Muscle layer of duodenum (tissue), 2 donors: ENCODE measurements around the gene S1PR5.
A peak's percentile ranks its signal among the peaks of the same experiment; 100 is the strongest.

Experiments used
- H3K27ac ChIP-seq: one replicate; pipeline ENCODE4 v1.7.0; 2013; ENCODE audit warnings: mild to moderate bottlenecking, low read length
- H3K27me3 ChIP-seq: one replicate; pipeline ENCODE4 v1.7.0; 2013; ENCODE audit warnings: low read depth, mild to moderate bottlenecking, control low read depth, low read length
- H3K36me3 ChIP-seq, 2 donors: one replicate each; pipeline ENCODE4 v1.7.0; 2013; ENCODE audit warnings: low read length in 2 of 2, control low read depth in 1 of 2, mild to moderate bottlenecking in 1 of 2; ENCODE audit not compliant: insufficient read depth in 2 of 2, control insufficient read depth in 1 of 2
- H3K4me1 ChIP-seq, 2 donors: one replicate each; pipeline ENCODE4 v1.7.0; 2013; ENCODE audit warnings: low read length in 2 of 2, mild to moderate bottlenecking in 2 of 2, control low read depth in 1 of 2, moderate library complexity in 1 of 2; ENCODE audit not compliant: insufficient read depth in 2 of 2, control insufficient read depth in 1 of 2
- H3K4me3 ChIP-seq, 2 donors: one replicate each; pipeline ENCODE4 v1.7.0; 2013; ENCODE audit warnings: low read length in 2 of 2, low read depth in 1 of 2, mild to moderate bottlenecking in 1 of 2
- H3K9me3 ChIP-seq, 2 donors: one replicate each; pipeline ENCODE4 v1.7.0; 2013; ENCODE audit warnings: low read length in 2 of 2, control low read depth in 1 of 2, mild to moderate bottlenecking in 1 of 2; ENCODE audit not compliant: control insufficient read depth in 1 of 2
- donor health status: healthy.

S1PR5 gene, protein sequence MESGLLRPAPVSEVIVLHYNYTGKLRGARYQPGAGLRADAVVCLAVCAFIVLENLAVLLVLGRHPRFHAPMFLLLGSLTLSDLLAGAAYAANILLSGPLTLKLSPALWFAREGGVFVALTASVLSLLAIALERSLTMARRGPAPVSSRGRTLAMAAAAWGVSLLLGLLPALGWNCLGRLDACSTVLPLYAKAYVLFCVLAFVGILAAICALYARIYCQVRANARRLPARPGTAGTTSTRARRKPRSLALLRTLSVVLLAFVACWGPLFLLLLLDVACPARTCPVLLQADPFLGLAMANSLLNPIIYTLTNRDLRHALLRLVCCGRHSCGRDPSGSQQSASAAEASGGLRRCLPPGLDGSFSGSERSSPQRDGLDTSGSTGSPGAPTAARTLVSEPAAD

DNA sequence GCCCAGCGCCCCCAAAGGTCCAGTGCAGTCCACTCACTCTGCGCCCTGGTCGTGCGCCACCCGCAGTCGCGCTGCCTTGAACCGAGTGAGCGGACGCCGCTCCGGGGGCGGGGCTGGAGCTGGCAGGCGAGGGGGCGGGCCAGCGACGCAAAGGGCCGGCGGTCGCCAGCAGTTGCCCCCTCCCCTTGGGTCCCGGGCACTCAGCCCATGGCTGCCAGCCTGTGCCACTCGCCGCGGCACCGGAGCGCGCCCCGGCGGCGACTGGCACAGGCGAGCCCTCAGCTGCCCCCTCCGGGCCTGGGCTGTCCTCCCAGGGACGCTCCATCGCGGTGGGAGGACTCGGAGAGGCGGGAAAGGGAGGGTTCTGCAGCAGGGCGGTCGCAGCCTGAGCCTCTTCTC is at the start of gene S1PR5:
Gene S1PR5 (minus strand): TSS at position 87 of the 399 bp plus-strand sequence. CDS start 2,436 bp downstream, outside the sequence.
- H3K27me3 ChIP-seq, result peaks cover 57% of the 10 kb centered on the region
- H3K4me3 ChIP-seq, result peak within 1 kb of the TSS; percentile 16 to 52
- H3K27ac ChIP-seq, result no peak within 1 kb of the TSS

GRCh38 chr19:10566658-10567410 is 49.6 kb upstream of the S1PR5 start:
- peak overlapping the region; percentile 82 for H3K27ac ChIP-seq
- H3K9me3 ChIP-seq, result no peaks in the 10 kb centered on the region
- H3K4me3 ChIP-seq, result peak overlapping the region; percentile 64 to 88
- no peaks in the 10 kb centered on the region for H3K27me3 ChIP-seq
- peaks cover 13 to 38% of the 10 kb centered on the region in 2 donors for H3K4me1 ChIP-seq
- no peaks in the 10 kb centered on the region for H3K36me3 ChIP-seq

More for the DNA sequence above, at the start of gene S1PR5:
- Histone ChIP-seq H3K36me3 (no peaks in the 10 kb centered on the region), H3K9me3 (no peaks in the 10 kb centered on the region), H3K4me1 (peaks cover 0 to 30% of the 10 kb centered on the region in 2 donors)

- Histone ChIP-seq H3K27me3 (no peaks in the 10 kb centered on the region), H3K4me1 (peaks cover 13 to 38% of the 10 kb centered on the region in 2 donors), H3K4me3 (peak overlapping the region; percentile 64 to 88), H3K27ac (peak overlapping the region; percentile 82), H3K36me3 (peaks cover 0 to under 1% of the 10 kb centered on the region in 2 donors), H3K9me3 (no peaks in the 10 kb centered on the region)
Observed at GRCh38 chr19:10566408-10566657, 49.1 kb upstream of the S1PR5 start.

DNA sequence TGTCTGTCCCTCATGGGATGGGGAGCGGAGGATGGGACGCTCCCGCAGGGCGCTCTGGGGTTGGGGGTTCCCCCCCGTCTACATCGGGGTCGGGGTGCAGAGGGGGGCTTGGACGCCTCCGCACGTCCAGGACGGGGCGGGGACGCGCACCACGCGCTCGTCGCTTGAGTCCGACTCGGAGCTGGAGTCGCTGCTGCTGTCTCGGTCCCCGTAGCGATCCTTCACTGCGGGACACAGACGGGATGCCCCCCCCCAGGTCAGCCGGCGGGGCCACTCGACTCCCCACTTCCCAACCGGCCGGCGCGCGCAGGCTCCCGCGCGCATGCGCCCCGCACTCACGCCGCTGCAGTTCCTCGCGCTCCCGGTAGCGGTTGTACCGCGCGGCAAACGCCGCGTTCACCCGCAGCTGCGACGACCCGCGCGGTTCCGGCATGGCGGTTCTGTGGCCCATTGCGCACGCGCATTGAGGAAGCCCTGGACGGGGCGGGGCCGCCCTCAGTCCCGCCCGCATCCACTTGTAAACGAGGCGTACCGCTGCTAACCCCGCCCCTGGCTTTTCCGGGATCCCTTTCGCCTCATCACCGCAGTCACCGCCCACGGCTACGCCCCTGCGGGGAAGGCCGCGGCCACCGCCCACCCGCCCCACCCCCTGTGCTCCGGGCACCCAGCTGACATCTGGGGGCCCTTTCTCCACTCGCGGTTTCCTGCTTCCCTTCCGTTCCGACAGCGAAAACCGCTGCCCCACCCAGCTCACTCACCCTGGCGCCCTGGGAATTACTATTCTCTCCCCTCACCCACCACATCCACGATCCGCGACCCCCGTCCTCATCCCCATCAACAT is 48.5 kb upstream of the S1PR5 start, which contains the start of gene KRI1:
Gene KRI1 (minus strand): TSS at position 444 of the 841 bp plus-strand sequence. CDS start 11 bp downstream, at position 433.
- Histone ChIP-seq H3K4me1 (peaks cover 13 to 38% of the 10 kb centered on the region in 2 donors), H3K36me3 (peaks cover 2 to 6% of the 10 kb centered on the region in 2 donors), H3K27ac (peak within 1 kb of the TSS; percentile 82)

GRCh38 chr19:10565028-10565566 is 47.9 kb upstream of the S1PR5 start:
- H3K27ac ChIP-seq, result peak overlapping the region; percentile 45
- H3K36me3 ChIP-seq, result peaks cover 9 to 13% of the 10 kb centered on the region in 2 donors
- H3K9me3 ChIP-seq, result no peaks in the 10 kb centered on the region
- peak overlapping the region; percentile 76 to 88 for H3K4me3 ChIP-seq
- no peaks in the 10 kb centered on the region for H3K27me3 ChIP-seq
- peaks cover 13 to 38% of the 10 kb centered on the region in 2 donors for H3K4me1 ChIP-seq

More for the DNA sequence above, 48.5 kb upstream of the S1PR5 start, which contains the start of gene KRI1:
- H3K4me3 ChIP-seq, result peak within 1 kb of the TSS; percentile 76 to 88
- H3K9me3 ChIP-seq, result no peaks in the 10 kb centered on the region
- H3K27me3 ChIP-seq, result no peaks in the 10 kb centered on the region

DNA sequence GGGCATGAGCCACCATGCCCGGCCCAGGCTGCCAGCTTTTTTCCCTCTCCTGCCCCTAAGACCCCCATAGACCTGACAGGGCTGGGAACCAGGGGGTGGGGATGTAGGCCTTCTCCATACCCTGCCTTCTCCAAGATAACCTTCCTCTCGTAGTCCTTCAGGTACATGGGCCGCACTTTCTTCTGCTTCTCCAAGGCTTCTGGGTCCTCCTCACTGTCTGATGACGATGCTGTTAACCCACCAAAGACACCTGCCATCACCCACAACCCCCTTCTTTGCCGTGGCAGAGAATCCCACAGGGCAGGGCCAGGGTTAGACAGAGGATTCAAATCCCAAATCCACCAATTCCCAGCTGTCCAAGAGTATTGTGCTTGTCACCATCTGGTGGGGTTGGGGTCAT is 45.4 kb upstream of the S1PR5 start:
- H3K27ac ChIP-seq, result no peak overlapping the region
- H3K27me3 ChIP-seq, result no peaks in the 10 kb centered on the region
- no peaks in the 10 kb centered on the region for H3K9me3 ChIP-seq
- no peak overlapping the region for H3K4me3 ChIP-seq
- peaks cover 19 to 33% of the 10 kb centered on the region in 2 donors for H3K36me3 ChIP-seq
- peaks cover 13 to 23% of the 10 kb centered on the region in 2 donors for H3K4me1 ChIP-seq

- Histone ChIP-seq H3K4me3 (no peak overlapping the region), H3K27ac (no peak overlapping the region), H3K27me3 (no peaks in the 10 kb centered on the region), H3K36me3 (peaks cover 22 to 54% of the 10 kb centered on the region in 2 donors), H3K4me1 (peaks cover 0 to 7% of the 10 kb centered on the region in 2 donors), H3K9me3 (no peaks in the 10 kb centered on the region)
Observed at GRCh38 chr19:10560154-10560553, 42.9 kb upstream of the S1PR5 start.

- Histone ChIP-seq H3K36me3 (peaks cover 33 to 76% of the 10 kb centered on the region in 2 donors), H3K4me1 (no peaks in the 10 kb centered on the region), H3K27me3 (no peaks in the 10 kb centered on the region), H3K9me3 (no peaks in the 10 kb centered on the region), H3K27ac (no peak overlapping the region), H3K4me3 (no peak overlapping the region)
Observed at GRCh38 chr19:10557603-10558197, 40.5 kb upstream of the S1PR5 start.

DNA sequence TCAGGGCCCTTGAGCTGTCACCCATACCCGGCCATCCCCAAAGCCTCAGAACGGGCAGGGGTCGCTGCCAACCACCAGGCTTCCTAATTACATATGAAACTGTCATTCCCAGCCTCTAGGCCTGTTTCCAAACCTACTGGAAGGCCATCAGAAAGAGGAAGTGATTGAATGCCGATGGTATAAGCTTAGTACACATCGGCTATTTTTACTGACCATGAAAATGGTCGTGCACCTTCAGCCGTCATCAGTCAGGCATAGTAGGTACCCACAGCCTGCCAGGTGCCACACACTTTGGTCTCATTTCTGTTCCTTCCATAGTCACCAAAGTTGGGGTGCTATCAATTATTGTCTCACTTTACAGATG is 38.3 kb upstream of the S1PR5 start:
- Histone ChIP-seq H3K36me3 (peaks cover 33 to 85% of the 10 kb centered on the region in 2 donors), H3K27me3 (no peaks in the 10 kb centered on the region), H3K9me3 (no peaks in the 10 kb centered on the region), H3K27ac (no peak overlapping the region), H3K4me1 (no peaks in the 10 kb centered on the region), H3K4me3 (no peak overlapping the region)

DNA sequence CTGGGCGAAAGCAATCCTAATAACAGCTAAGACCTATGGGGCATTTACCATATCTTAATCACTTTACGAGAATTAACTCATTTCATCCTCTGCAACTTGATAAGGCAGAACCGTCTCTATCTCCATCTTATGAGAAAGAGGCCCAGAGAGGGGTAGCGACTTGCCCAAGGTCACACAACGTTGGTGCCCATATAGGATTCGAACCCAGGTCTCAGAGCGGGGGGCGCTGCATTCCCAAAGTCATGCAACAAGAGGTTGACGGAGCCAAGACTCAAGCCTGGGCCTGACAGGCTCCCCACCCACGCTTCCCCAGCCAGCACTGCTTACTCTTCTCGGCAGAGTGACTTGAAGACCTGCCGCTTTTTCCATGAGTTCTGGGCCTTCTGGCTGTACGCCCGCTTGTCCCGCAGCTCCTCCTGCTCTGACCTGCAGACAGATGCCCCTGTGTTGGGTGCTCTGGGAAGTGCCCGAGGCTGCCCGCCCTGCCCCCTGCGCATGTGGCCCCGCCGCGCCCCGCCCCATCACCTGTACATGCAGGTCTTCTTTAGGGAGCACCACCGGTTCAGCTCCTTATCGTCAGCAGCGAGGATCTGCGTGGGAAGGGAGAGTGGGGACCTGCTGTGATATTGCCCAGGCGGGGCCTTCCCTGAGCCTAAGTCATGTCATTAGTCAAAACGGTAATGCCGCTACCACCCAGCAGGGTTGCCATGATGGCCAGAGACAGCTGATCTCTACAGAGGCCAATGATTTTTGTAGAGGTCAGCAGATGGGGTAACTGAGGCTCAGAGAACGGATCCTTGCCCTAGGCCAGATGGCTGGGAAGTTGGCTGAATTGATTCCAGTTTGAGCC is 37.7 kb upstream of the S1PR5 start:
- Histone ChIP-seq H3K4me3 (no peak overlapping the region), H3K27ac (no peak overlapping the region), H3K27me3 (no peaks in the 10 kb centered on the region), H3K36me3 (peaks cover 27 to 85% of the 10 kb centered on the region in 2 donors), H3K9me3 (no peaks in the 10 kb centered on the region), H3K4me1 (no peaks in the 10 kb centered on the region)
